ENCODE measurements around the gene PDE4D.
"Not testable (repeated sequence)": the region's sequence is repeated elsewhere in the genome, so short reads cannot be mapped to it uniquely, and the experiment has no call there.

Gene PDE4D

DNA sequence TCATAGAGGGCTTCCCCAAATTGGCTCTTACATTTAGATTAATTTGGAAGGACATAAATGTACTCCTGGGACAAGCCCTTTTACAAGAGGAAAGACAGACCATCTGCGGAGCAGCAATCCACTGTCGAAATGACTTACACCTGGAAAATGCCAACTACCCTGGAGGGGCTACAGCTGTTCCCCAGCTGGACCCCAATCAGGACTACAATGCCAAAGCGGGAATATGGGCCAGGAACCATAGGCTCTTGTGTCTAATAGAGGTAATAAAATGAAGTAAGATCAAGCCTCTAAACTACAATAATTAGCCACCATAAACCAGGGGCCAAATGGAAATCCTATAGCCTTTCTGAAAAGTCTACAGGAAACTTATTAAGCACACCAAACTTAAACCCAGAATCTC, 581.3 kb downstream of the PDE4D start (continued):
- TF ChIP-seq, protein P1, sequence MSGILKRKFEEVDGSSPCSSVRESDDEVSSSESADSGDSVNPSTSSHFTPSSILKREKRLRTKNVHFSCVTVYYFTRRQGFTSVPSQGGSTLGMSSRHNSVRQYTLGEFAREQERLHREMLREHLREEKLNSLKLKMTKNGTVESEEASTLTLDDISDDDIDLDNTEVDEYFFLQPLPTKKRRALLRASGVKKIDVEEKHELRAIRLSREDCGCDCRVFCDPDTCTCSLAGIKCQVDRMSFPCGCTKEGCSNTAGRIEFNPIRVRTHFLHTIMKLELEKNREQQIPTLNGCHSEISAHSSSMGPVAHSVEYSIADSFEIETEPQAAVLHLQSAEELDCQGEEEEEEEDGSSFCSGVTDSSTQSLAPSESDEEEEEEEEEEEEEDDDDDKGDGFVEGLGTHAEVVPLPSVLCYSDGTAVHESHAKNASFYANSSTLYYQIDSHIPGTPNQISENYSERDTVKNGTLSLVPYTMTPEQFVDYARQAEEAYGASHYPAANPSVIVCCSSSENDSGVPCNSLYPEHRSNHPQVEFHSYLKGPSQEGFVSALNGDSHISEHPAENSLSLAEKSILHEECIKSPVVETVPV (CRISPR knock-in tag; IDR thresholded peaks at IDR 0.05): no peak
- TF ChIP-seq TCF4 (CRISPR knock-in tag; IDR thresholded peaks at IDR 0.05; ENCODE audit: borderline replicate concordance): no peak

DNA sequence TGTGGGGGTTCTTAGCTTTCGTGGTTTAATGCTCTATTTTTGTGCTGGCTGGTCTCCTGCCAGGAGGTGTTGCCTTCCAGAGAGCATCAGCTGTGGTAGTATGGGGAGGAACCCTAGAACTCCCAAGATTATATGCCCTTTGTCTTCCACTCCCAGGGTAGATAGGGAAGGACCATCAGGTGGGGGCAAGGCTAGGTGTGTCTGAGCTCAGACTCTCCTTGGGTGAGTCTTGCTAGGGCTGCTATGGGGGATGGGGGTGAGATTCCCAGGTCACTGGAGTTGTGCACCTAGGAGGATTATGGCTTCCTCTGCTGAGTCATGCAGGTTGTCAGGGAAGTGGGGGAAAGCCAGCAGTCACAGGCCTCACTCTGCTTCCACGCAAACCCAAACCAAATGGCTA, 584.8 kb downstream of the PDE4D start:
- ATAC-seq: not testable (repeated sequence)

DNA sequence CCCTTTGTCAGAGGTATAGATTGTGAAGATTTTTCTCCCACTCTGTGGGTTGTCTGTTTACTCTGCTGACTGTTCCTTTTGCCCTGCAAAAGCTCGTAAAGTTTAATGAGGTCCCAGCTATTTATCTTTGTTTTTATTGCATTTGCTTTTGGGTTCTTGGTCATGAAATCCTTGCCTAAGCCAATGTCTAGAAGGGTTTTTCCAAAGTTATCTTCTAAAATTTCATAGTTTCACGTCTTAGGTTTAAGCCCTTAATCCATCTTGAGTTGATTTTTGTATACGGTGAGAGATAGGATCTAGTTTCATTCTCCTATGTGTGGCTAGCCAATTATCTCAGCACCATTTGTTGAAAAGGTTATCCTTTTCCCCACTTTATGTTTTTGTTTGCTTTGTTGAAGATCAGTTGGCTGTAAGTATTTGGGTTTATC, 590.2 kb downstream of the PDE4D start:
- ATAC-seq: not testable (repeated sequence)

DNA sequence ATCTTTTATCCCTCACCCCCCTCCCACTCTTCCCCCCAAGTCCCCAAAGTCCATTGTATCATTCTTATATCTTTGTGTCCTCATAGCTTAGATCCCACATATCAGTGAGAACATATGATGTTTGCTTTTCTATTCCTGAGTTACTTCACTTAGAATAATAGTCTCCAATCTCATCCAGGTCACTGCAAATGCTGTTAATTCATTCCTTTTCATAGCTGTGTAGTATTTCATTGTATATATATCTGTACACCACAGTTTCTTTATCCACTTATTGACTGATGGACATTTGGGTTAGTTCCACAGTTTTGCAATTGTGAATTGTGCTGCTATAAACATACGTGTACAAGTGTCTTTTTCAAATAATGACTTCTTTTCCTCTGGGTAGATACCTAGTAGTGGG, 591.0 kb downstream of the PDE4D start:
- not testable (repeated sequence) for ATAC-seq

DNA sequence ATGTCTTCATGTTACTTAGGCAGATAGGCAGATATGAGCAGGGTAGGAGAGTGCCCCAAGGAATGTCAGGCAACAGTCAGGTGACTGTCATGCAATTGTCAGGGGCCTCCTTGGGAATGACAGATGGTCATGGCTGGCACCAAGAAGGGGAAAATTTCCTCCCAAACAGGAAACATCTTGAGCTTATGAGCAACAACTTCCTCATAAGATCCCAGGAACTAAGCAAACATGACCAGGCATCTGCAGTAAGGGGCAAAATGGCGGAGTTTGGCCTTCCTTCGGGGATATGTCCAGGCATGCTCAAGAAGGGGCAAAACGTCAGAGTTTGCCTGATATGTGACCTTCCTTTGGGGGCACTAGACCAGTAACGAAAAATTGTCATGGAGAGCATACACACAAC, 591.8 kb downstream of the PDE4D start:
- ATAC-seq: no peak
- TF ChIP-seq, protein P2, sequence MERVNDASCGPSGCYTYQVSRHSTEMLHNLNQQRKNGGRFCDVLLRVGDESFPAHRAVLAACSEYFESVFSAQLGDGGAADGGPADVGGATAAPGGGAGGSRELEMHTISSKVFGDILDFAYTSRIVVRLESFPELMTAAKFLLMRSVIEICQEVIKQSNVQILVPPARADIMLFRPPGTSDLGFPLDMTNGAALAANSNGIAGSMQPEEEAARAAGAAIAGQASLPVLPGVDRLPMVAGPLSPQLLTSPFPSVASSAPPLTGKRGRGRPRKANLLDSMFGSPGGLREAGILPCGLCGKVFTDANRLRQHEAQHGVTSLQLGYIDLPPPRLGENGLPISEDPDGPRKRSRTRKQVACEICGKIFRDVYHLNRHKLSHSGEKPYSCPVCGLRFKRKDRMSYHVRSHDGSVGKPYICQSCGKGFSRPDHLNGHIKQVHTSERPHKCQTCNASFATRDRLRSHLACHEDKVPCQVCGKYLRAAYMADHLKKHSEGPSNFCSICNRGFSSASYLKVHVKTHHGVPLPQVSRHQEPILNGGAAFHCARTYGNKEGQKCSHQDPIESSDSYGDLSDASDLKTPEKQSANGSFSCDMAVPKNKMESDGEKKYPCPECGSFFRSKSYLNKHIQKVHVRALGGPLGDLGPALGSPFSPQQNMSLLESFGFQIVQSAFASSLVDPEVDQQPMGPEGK (CRISPR knock-in tag; IDR thresholded peaks at IDR 0.05; ENCODE audit: borderline replicate concordance): no peak
- TF ChIP-seq ZFP3 (CRISPR knock-in tag; IDR thresholded peaks at IDR 0.05): no peak
- TF ChIP-seq ARNTL (CRISPR knock-in tag; IDR thresholded peaks at IDR 0.05; ENCODE audit: borderline replicate concordance, low read depth): no peak
- no peak for TF ChIP-seq ESRRG (CRISPR knock-in tag; IDR thresholded peaks at IDR 0.05)
- no peak for TF ChIP-seq ZNF565 (CRISPR knock-in tag; conservative IDR thresholded peaks at IDR 0.05; ENCODE audit: low read depth)
- TF ChIP-seq, protein P3, sequence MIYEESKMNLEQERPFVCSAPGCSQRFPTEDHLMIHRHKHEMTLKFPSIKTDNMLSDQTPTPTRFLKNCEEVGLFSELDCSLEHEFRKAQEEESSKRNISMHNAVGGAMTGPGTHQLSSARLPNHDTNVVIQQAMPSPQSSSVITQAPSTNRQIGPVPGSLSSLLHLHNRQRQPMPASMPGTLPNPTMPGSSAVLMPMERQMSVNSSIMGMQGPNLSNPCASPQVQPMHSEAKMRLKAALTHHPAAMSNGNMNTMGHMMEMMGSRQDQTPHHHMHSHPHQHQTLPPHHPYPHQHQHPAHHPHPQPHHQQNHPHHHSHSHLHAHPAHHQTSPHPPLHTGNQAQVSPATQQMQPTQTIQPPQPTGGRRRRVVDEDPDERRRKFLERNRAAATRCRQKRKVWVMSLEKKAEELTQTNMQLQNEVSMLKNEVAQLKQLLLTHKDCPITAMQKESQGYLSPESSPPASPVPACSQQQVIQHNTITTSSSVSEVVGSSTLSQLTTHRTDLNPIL (CRISPR knock-in tag; IDR thresholded peaks at IDR 0.05; ENCODE audit: low read depth): no peak

DNA sequence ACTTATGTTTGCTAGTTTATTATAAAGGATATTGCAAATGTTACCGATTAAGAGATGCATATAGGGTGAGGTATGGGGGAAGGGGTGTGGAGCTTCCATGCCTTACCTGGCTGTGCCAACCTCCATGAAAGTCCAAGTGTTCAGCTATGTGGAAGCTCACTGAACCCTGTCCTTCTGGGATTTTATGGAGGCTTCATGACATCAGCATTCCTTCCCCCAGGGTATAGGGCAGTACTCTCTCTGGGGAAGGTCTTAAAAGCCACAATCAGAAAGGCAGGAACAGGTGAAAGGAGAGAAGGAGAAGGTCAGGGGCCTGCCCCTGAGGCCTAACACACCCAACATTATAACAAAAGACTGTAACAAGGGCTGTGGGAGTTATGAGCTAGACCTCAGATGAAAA, 592.6 kb downstream of the PDE4D start:
- no peak for ATAC-seq
- TF ChIP-seq, protein P4, sequence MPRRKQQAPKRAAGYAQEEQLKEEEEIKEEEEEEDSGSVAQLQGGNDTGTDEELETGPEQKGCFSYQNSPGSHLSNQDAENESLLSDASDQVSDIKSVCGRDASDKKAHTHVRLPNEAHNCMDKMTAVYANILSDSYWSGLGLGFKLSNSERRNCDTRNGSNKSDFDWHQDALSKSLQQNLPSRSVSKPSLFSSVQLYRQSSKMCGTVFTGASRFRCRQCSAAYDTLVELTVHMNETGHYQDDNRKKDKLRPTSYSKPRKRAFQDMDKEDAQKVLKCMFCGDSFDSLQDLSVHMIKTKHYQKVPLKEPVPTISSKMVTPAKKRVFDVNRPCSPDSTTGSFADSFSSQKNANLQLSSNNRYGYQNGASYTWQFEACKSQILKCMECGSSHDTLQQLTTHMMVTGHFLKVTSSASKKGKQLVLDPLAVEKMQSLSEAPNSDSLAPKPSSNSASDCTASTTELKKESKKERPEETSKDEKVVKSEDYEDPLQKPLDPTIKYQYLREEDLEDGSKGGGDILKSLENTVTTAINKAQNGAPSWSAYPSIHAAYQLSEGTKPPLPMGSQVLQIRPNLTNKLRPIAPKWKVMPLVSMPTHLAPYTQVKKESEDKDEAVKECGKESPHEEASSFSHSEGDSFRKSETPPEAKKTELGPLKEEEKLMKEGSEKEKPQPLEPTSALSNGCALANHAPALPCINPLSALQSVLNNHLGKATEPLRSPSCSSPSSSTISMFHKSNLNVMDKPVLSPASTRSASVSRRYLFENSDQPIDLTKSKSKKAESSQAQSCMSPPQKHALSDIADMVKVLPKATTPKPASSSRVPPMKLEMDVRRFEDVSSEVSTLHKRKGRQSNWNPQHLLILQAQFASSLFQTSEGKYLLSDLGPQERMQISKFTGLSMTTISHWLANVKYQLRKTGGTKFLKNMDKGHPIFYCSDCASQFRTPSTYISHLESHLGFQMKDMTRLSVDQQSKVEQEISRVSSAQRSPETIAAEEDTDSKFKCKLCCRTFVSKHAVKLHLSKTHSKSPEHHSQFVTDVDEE (CRISPR knock-in tag; IDR thresholded peaks at IDR 0.05): no peak
- TF ChIP-seq, protein P2 (CRISPR knock-in tag; IDR thresholded peaks at IDR 0.05; ENCODE audit: borderline replicate concordance): no peak
- TF ChIP-seq ISL1 (CRISPR knock-in tag; IDR thresholded peaks at IDR 0.05) (no peak), RARB (CRISPR knock-in tag; IDR thresholded peaks at IDR 0.05) (no peak), PPARA (CRISPR knock-in tag; IDR thresholded peaks at IDR 0.05; ENCODE audit: borderline replicate concordance) (no peak), SNAI2 (CRISPR knock-in tag; IDR thresholded peaks at IDR 0.05) (no peak), ZNF70 (CRISPR knock-in tag; IDR thresholded peaks at IDR 0.05) (no peak), ZFP3 (CRISPR knock-in tag; IDR thresholded peaks at IDR 0.05) (no peak), ZFP30 (CRISPR knock-in tag; IDR thresholded peaks at IDR 0.05) (no peak), BACH2 (CRISPR knock-in tag; IDR thresholded peaks at IDR 0.05; ENCODE audit: borderline replicate concordance) (no peak), OSR1 (CRISPR knock-in tag; IDR thresholded peaks at IDR 0.05) (no peak), ZNF565 (CRISPR knock-in tag; conservative IDR thresholded peaks at IDR 0.05; ENCODE audit: low read depth) (no peak), ZC3H10 (CRISPR knock-in tag; IDR thresholded peaks at IDR 0.05) (no peak), TCF4 (CRISPR knock-in tag; IDR thresholded peaks at IDR 0.05; ENCODE audit: borderline replicate concordance) (no peak), CSDC2 (CRISPR knock-in tag; IDR thresholded peaks at IDR 0.05) (no peak), ZNF8 (CRISPR knock-in tag; IDR thresholded peaks at IDR 0.05) (no peak)
- TF ChIP-seq, protein P3 (CRISPR knock-in tag; IDR thresholded peaks at IDR 0.05; ENCODE audit: low read depth): no peak
- TF ChIP-seq, protein P5, sequence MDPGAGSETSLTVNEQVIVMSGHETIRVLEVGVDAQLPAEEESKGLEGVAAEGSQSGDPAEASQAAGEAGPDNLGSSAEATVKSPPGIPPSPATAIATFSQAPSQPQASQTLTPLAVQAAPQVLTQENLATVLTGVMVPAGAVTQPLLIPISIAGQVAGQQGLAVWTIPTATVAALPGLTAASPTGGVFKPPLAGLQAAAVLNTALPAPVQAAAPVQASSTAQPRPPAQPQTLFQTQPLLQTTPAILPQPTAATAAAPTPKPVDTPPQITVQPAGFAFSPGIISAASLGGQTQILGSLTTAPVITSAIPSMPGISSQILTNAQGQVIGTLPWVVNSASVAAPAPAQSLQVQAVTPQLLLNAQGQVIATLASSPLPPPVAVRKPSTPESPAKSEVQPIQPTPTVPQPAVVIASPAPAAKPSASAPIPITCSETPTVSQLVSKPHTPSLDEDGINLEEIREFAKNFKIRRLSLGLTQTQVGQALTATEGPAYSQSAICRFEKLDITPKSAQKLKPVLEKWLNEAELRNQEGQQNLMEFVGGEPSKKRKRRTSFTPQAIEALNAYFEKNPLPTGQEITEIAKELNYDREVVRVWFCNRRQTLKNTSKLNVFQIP (CRISPR knock-in tag; IDR thresholded peaks at IDR 0.05; ENCODE audit: borderline replicate concordance, low read depth): no peak

All from SK-N-SH treated with all-trans-retinoic acid at 6 μM for 48 hours (cell line).